NCI-H2227 (cell line): ENCODE data around the gene CEP170B.
"Not testable (repeated sequence)": the region's sequence is repeated elsewhere in the genome, so short reads cannot be mapped to it uniquely, and the experiment has no call there.

Experiments
- DNase-seq: peaks from one replicate; lab custom pipeline; 2025; ENCODE audit not compliant: unreplicated experiment; lab: John Stamatoyannopoulos, UW

The CEP170B gene

DNA sequence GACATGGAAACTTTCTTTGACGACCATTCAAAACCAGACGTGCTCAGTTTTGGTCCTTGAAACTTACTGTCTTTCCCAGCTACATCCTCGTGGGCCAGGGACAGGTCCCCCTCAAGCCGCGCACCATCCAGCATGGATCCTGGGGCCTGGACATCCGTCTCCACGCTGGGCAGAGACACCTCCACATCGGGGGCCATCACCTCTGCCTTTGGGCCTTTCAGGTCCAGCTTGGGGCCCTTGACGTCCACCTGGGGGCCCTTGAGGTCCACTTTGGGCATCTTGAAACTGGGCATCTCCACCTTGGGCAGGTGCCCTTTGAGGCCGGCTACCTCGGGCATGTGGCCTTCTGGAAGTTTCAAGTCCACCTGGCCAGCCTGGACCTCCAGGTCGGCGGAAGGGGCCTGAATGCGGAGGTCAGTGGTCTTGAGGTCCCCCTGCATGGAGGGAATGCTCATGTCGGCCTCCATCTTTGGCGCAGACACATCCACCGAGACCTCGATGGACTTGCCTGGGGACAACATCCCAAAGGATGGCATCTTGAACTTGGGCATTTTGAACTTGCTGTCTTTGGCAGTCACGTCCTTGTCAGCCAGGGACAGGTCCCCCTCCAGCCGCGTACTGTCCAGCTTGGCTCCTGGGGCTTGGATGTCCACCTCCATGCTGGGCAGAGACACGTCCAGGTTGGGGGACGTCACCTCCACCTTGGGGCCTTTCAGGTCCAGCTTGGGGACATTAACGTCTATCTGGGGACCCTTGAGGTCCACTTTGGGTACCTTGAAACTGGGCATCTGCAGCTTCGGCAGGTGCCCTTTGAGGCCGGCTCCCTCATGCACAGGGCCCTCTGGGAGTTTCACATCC is 76.7 kb downstream of the CEP170B start:
- no peak for DNase-seq

GRCh38 chr14:104942586-104942985 is 77.5 kb downstream of the CEP170B start:
- no peak for DNase-seq

- DNase-seq, result not testable (repeated sequence)
These were observed 78.3 kb downstream of the CEP170B start for GRCh38 chr14:104943216-104944015.

GRCh38 chr14:104944016-104944308 is 78.9 kb downstream of the CEP170B start:
- DNase-seq, result not testable (repeated sequence)

DNA sequence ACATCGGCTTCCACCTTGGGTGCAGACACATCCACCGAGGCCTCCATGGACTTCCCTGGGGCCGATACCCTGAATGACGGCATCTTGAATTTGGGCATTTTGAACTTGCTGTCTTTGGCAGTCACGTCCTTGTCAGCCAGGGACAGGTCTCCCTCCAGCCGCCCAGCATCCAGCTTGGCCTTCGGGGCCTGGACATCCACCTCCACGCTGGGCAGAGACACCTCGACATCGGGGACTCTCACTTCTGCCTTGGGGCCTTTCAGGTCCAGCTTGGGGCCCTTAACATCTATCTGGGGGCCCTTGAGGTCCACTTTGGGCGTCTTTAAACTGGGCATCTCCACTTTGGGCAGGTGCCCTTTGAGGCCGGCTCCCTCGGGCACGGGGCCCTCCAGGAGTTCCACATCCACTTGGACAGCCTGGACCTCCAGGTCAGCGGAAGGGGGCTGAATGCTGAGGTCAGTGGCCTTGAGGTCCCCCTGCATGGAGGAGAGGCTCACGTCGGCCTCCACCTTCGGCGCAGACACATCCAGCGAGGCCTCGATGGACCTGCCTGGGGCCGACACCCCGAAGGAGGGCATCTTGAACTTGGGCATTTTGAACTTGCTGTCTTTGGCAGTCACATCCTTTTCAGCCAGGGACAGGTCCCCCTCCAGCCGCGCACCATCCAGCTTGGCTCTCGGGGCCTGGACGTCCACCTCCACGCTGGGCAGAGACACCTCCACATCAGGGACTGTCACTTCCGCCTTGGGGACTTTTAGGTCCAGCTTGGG is 79.6 kb downstream of the CEP170B start:
- DNase-seq, result not testable (repeated sequence)

GRCh38 chr14:104945266-104945665 is 80.2 kb downstream of the CEP170B start:
- not testable (repeated sequence) for DNase-seq
